HG03432 (cell line): ENCODE data around the gene GOLGA5.
"Not testable (repeated sequence)": the region's sequence is repeated elsewhere in the genome, so short reads cannot be mapped to it uniquely, and the experiment has no call there.

ENCODE experiments used
- ATAC-seq: cut with Tn5 transposase; IDR thresholded peaks from one replicate; pipeline ENCODE4 v1.9.1; 2021; ENCODE audit warnings: mild to moderate bottlenecking, moderate library complexity; ENCODE audit not compliant: unreplicated experiment

GOLGA5 gene

GRCh38 chr14:92819680-92820535, 25.8 kb downstream of the GOLGA5 start:
- not testable (repeated sequence) for ATAC-seq

- not testable (repeated sequence) for ATAC-seq
Observed at GRCh38 chr14:92820536-92820840, 26.4 kb downstream of the GOLGA5 start.

GRCh38 chr14:92830902-92831301, 36.8 kb downstream of the GOLGA5 start:
- ATAC-seq: no peak

DNA sequence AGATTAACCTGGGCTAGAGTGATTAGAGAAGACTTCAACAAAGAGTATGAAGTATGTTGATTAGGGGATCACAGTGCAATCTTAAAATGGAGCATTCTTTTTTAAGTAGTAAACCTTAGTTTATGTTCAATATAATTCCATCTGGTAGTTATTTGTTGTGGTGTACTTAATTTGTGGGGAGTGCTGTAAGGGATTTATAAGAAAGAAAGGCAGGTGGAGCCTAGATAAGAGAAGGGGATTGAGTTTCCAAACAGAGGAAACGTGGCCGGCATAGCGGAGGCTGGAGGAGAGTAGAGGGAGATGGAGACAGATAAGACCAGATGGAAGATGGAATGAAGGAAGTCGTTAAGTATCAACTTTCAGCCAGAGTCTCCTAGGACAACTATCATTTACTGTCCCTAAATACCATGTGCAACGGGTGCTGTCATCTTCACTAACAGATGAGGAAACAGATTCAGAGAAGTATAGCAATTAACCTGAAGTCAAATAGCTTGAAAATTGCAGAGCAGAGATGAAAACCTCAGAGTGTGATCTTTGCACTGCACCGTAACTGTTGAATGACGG, 38.1 kb downstream of the GOLGA5 start:
- ATAC-seq: no peak

GRCh38 chr14:92841930-92842329, 47.8 kb downstream of the GOLGA5 start:
- ATAC-seq: no peak

- ATAC-seq: peak; percentile 52
Observed at GRCh38 chr14:92844204-92844603, 50.1 kb downstream of the GOLGA5 start.

DNA sequence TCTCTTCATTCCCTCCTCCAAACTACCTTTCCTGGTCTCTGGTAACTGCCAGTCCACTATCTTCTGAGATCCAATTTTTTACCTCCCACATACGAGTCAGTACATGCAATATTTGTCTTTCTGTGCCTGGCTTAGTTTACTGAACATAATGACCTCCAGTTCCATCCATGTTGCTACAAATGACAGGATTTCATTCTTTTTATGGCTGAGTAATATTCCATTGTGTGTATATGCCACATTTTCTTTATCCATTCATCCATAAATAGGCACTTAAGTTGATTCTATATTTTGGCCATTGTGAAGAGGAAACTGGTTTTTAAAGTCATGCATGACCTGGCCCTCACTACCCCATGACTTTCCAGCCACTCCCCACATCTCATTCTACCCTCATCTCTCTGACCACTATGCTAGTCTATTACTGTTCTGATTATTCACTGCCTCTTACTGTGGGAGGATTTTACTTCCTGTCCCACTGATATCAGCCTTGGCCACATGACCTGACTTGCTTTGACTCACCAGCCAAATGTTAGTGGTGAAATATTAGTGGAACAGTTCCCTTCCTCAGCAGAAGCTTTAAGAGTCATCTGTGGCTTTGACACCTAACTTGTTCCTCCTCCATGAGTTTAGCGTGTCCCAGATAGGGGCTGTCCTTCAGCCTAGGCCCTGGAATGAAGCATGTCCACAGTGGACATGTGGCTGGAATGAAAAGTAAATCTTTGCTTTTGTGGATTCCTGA, 52.2 kb downstream of the GOLGA5 start:
- ATAC-seq: peak; percentile 85

DNA sequence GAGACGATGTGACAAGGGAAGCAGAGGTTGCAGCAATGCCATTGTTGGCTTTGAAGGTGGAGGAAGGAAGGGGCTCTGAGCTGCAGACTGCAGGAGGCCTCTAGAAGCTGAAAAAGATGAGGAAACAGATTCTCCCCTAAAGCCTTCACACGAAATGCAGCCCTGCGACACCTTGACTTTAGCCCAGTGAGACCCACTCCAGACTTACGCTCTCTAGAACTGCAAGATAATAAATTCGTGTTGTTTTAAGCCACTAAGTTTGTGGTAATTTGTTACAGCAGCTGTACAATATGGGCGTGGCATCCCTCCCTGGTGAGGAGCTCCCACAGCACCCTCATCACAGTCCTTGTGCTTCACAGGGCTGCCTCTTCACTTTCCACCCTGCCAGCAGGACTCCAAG, 53.2 kb downstream of the GOLGA5 start:
- no peak for ATAC-seq

- no peak for ATAC-seq
Observed at GRCh38 chr14:92847749-92848148, 53.6 kb downstream of the GOLGA5 start.

DNA sequence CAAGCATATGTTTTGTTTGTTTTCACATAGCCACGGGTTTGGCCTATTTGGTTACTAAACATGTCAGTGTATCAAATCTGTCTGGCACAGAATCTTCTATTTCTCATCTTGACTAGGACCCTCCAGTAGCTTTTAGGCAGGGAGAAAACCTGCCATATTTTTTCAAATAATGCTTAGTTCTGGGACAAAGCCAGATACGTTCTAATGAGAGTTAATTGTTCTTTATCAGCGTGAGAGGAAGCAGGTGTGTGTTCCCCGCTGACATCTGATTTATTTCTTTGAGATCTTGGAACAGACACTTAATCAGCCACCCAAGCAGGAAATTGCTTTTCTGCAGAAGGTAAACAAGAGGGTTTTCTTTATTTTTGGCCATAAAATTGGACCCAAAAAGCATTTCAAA, 54.8 kb downstream of the GOLGA5 start:
- ATAC-seq: no peak

GRCh38 chr14:92850492-92850891, 56.4 kb downstream of the GOLGA5 start:
- no peak for ATAC-seq

DNA sequence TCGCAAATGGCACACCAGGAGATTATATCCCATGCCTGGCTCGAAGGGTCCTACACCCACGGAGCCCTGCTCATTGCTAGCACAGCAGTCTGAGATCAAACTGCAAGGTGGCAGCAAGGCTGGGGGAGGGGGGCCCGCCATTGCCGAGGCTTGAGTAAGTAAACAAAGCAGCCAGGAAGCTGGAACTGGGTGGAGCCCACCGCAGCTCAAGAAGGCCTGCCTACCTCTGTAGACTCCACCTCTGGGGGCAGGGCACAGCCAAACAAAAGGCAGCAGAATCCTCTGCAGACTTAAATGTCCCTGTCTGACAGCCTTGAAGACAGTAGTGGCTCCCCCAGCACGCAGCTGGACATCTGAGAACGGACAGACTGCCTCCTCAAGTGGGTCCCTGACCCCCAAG, 59.0 kb downstream of the GOLGA5 start:
- ATAC-seq: not testable (repeated sequence)

DNA sequence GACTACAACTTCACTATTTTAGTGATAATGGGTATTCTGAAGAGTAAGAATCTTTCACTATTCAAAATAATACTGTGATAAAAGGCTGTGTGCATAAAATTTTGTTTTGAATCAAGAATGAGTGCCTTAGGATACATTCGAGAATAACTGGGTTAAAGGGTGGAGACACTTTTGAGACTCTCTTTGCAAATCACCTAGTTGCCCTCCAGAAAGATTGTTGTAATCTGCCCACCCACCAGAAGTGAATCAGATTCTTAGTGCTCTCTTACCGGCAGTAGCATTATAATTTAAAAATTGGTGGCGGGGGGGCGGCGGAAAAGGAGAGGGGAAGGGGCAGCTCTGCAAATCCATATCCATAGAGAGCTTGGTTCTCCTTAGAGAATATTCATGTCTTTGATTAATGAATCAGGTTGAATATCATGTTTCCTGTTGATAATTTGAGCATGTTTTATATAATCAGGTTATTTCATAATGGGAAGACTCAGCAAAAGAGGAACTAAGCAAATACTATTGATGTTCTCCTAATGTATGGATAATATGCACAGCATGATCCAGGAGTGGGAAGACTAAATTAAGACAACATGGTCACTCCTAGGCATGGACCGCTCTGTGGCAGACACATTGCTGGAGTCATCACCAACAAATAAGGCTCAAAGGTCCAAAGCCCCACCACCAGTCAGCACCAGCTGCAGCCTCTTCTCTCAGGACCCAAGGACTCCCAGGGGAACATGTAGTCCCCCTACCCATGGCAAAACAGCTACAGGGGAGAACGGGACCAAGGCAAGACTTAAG, 66.1 kb downstream of the GOLGA5 start:
- ATAC-seq: no peak

DNA sequence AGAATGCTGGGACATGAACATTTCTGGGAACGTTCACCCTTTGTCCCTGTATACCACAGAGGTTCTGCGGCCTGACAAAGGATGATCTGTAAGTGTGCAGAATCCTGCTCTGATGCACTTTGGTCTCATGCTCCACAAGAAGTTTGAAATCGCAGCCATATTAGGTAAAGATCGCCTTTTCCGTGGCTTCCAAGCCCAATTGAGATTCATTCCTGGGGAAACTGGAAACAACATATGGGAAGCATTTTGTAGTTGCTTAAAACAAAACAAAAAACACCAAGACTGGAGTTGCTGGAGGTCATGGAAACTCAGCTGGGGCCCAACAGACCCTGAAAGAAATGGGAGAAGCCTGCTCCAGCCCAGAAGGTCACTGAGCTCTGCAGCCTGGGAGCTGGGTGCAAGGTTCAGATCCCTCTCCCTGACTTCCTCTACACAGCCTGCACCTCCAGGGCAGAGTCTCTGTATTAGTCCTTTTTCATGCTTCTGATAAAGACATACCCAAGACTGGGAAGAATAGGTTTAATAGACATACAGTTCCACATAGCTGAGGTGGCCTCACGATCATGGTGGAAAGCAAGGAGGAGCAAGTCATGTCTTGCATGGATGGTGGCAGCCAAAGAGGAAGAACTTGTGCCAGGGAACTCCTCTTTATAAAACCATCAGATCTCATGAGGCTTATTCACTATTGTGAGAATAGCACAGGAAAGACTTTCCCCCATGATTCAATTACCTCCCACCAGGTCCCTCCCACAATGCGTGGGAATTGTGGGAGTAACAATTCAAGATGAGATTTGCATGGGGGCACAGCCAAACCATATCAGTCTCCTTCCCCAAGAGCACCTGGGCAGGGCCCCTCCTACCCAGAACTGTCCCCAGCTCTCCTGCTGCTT, 68.0 kb downstream of the GOLGA5 start:
- ATAC-seq: no peak

- ATAC-seq: no peak
Observed at GRCh38 chr14:92863286-92864080, 69.4 kb downstream of the GOLGA5 start.

- ATAC-seq: no peak
Observed at GRCh38 chr14:92865674-92866073, 71.6 kb downstream of the GOLGA5 start.

- no peak for ATAC-seq
Observed at GRCh38 chr14:92866181-92866752, 72.2 kb downstream of the GOLGA5 start.

GRCh38 chr14:92866901-92867865, 73.1 kb downstream of the GOLGA5 start:
- no peak for ATAC-seq
